Transverse colon (tissue), 3 donors: ENCODE results near the gene MPND.

ENCODE experiments used
- CTCF ChIP-seq, 5 experiments: fragments of 200-600 bp in 3 of 5; fragments of 450-650 bp in 2 of 5; sonication (generic) in 3 of 5; IDR thresholded peaks; 1 replicate in 2 of 5; 2 replicates in 3 of 5; pipeline ENCODE4 v1.5.1; 2016 to 2017; ENCODE audit warnings: antibody characterized with exemption in 5 of 5, inconsistent platforms in 3 of 5, mild to moderate bottlenecking in 2 of 5, moderate library complexity in 1 of 5
- POLR2A ChIP-seq: fragments of 450-650 bp; IDR thresholded peaks from one replicate; pipeline ENCODE4 v1.6.1; 2016; ENCODE audit warnings: antibody characterized with exemption, mild to moderate bottlenecking, moderate library complexity

GRCh38 chr19:4327877-4328242 lies 15.5 kb upstream of the MPND start:
- TF ChIP-seq CTCF (IDR thresholded peaks at IDR 0.05) (no peak), POLR2A (no peak)
